ENCODE data around the gene TEX35.

DNA sequence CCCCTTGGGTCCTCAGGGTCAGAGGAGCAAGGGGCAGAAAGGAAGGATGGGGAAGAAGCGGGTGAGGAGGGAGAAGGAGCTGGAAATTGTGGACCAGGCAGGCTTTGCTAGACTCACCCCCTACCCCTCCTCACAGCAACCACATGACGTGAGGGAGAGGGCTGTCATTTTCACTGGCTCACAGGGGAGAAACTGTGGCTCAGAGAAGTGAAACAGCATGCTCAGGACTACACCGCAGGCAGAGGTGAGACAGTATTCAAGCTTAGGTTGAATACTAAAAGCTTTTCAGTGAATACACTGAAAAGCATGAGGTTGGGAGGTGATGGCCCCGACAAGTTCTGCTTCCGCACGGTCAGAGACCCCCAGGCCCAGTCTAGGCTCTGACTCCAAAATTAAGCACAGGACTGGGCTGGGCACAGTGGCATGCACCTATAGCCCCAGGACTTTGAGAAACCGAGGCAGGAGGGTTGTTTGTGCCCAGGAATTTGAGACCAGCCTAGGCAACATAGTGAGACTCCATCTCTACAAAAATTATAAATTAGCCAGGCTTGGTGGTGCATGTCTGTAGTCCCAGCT lies 14.9 kb upstream of the TEX35 start:
- TF ChIP-seq EZH2 (IDR thresholded peaks at IDR 0.05; ENCODE audit: insufficient read depth, poor library complexity, severe bottlenecking) (no peak), EZH2phosphoT487 (IDR thresholded peaks at IDR 0.05; ENCODE audit: insufficient read depth, low read depth) (no peak)

Data from GM23248 (cell line).